GM18502 (cell line): Measurements from ENCODE around the gene PRR5.
"Not testable (repeated sequence)": the region's sequence is repeated elsewhere in the genome, so short reads cannot be mapped to it uniquely, and the experiment has no call there.

Experiments
- ATAC-seq: cut with Tn5 transposase; IDR thresholded peaks from one replicate; pipeline ENCODE4 v1.9.1; 2021; ENCODE audit warnings: mild to moderate bottlenecking; ENCODE audit not compliant: unreplicated experiment, poor library complexity

The PRR5 gene

DNA sequence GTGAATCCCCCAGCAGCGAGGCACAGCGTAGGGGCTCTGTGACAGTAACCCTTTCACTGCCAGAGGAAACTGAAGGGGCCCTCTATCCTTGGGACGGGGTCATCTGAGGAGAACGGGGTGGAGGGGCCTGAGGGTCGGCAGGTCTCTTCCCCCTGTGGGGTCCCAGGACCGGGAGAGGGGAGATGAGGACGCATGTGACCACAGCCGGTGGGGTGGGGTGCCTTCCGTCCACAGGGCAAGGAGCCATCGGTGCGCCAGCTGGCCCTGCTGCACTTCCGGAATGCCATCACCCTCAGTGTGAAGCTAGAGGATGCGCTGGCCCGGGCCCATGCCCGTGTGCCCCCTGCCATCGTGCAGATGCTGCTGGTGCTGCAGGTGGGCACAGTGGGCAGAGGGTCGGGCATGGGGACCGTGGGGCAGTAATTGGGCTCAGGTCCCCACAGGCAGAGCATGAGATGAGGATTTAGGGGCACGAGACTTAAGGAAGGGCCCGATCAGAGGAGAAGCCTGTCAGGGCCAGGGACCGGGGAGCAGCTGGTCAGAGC lies 30.1 kb downstream of the PRR5 start:
- no peak for ATAC-seq

DNA sequence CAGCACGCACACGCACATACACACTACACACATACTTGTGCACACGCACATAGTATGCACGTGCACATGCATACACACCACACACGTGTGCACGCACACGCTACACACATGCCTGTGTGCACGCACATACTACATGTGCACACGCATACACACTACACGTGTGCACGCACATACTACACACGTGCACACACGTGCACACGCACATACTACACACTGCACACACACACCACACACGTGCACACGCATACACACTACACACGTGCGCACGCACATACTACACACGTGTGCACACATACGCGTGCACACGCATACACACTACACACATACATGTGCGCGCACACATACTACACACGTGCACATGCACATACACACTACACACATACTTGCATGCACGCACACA lies 30.7 kb downstream of the PRR5 start:
- no peak for ATAC-seq

DNA sequence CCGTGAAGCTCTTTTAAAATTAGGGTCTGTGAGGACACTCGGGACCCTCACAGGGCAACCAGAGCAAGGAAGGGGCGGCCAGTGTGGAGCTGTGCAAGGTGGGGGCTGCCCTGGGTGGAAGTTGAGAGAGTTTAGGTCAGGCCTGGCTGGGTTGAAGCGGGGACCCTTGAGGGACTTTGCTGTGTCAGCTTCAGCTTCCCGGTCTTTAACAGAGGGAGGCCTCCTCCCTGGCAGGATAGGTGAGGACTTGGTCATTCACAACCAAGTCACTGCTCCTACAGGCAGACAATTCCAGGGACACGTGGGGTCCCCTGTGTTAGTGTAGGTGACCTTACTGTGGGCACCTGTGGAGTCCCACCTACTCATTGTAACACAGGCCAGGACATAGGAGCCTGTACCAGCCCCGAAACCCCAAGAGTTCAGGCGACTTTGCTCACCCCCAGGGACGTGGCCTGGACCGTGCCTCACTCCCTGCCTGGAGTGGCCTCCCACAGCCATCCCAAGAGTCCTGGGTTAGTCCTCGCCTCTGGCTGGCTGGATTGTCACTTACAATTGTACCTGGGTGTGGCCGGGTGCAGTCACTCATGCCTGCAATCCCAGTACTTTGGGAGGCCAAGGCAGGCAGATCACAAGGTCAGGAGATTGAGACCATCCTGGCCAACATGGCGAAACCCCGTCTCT lies 31.6 kb downstream of the PRR5 start:
- ATAC-seq, result no peak

DNA sequence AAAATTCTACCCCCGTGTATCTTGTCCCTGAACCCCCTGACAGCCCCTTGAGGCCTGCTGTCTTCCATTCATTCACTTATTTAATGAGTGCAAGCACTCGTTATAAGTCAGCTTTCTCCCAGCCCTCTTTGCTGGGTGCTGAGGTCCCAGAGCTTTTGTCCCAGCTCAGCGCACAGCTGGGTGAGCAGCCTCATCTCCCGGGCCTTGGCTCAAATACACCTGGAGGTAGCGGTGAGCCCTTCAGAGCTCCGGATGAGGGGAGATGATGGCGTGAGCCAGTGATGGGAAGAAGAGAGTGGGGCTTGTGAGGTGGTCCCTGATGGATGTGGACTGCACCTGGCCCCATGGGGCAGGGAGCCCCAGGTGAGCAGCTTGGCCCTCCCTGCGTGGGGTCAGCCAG lies 32.3 kb downstream of the PRR5 start:
- no peak for ATAC-seq

DNA sequence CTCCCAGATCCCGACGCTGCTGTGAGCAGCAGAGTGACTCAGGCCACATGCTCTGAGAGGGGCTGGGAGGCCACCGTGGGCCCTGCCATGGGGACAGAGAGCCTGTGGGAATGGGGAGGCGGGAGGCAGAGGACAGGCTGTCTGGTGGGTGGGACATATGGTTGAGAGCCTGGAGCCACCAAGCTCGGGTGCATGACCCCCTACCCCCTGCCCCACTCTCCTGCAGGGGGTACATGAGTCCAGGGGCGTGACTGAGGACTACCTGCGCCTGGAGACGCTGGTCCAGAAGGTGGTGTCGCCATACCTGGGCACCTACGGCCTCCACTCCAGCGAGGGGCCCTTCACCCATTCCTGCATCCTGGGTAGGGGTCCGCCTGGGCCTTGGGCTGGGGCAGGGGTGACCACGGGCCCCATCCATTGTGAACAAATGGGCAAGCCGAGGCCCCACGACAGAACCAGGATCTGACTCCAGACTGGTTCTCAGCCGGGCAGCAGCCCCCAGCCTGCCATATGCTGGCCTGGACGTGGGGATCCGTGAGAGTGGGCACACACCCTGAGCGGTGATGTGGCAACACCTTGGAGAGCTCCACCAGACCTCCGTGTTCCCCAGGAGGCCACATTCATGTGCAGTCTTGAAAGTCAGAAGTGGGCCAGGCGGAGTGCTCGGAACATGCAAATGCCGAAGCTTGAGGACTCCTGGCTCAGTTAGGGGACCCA lies 33.0 kb downstream of the PRR5 start:
- ATAC-seq, result no peak

DNA sequence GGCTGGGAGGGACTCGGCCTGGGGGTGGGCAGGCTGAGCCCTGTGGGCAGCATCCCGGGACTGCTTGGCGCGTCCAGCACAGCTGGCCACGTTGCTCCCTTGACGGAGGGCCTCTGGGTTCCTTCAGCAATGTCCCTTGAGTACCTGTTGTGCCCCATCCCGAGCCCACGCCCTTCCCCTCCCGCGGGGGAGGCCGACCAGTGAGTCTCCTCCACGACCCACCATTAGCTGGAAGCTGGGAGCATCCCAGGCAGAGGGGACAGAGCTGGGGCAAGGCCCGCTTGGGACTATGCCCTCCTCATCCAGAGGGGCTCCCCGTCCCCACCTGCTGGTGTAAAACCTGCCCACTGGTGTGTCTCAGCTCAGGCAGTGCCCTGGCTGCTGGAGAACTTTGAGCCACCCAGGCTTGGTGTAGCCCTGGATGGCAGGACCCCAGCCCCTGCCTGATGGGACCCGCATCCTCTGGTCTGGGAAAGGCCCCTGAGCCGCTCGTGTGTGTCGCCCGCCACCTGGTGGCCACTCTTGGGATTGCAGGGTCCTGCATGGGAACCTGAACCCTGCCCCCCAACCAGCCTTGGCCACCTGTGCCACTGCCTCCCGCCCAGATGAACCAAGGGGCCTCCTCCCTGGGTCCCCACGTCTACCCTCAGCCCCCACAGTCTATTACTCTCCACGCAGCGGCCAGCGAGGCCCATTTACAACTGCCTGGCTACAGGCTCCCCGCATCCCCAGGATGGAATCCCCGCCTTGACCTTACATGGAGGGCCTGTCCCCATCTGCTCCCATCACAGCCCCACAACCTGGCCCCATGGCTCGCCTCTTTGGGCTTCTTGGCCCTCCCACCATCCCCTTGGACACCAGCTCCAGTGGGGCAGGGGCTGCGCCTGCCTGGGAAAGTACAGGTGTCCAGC lies 33.8 kb downstream of the PRR5 start:
- ATAC-seq, result no peak

DNA sequence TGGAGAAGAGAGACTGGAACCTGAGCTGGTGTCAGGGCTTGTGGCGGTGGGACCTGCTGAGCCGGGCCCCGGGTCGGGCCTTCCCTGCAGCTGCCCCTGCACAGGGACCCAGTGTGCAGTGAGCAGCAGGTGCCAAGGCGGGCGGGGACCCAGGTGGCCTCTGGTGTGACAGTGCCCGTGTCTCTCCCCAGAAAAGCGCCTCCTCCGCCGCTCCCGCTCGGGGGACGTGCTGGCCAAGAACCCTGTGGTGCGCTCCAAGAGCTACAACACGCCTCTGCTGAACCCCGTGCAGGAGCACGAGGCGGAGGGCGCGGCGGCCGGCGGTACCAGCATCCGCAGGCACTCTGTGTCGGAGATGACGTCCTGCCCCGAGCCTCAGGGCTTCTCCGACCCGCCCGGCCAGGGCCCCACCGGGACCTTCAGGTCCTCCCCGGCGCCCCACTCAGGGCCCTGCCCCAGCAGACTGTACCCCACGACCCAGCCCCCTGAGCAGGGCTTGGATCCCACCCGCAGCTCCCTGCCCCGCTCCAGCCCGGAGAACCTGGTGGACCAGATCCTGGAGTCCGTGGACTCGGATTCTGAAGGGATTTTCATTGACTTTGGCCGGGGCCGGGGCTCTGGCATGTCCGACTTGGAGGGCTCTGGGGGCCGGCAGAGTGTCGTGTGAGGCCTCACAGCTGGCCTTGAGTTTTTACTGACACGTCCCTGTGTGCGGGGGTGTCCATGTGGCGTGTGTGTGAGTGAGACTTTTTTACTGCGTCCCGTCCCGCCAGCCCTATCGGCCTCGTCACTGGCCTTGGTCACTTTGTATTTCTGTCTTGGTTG lies 34.8 kb downstream of the PRR5 start:
- no peak for ATAC-seq

DNA sequence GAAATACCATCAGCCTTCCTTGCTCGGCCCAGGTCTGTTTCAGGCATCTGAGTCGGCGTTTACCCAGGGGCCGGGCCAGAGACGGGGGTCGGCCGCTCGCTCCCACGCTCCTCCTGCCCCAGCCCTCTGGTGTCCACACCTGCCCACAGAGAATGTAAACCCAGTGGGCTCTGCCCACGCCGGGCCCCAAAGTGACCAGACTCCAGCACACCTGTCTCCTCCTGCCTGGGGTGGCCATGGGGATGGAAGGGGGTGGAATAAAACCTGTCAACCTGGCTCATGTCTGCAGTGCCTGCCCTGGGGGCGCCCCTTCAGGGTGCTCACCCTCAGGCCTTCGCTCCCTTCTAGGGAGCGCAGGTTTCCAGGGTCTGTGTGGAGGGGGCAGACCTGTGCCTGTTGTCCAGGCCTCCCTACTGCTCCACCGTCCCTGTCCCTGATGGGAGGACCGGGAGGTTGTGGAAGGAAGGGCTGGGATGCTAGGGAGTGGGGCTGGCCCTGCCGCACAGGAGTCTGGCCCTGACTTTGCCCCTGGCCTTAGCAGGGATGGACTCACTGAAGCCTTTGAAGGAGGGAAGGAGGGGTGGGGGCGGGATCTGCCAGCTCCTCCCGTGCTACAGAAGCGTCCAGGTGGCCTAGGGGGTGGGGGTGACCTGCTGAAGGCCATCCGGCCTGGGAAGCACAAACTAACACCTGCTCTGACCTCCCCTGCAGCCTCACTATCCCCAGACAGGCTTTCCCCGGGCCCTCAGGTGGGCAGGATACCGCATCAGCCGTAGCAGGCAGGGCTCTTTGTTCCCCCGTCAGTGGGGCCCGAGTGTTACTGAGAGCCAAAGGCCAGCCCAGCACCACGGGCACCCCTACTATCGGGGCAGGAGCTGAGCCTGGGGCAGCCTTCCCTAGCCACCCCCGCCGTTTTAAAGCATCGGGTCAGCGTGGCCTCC lies 35.7 kb downstream of the PRR5 start:
- ATAC-seq, result no peak

DNA sequence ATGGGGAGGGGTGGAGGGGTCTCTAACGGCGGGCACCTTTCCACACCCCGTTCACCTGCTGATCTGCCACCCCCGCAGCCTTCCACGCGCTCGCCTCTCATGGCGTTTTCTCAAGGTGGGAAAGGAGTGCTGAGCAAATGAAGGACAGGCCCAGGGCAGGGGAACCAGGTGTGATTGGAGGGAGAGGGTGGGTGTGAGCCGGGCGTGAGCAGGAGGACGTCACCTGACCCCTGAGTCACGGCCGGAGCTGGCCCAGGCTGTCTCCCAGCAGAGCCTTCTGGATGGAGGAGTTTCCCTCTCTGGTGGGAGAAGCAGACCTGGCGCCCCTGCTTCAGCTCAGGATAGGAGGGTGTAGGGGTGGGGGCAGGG lies 36.3 kb downstream of the PRR5 start:
- ATAC-seq, result no peak

DNA sequence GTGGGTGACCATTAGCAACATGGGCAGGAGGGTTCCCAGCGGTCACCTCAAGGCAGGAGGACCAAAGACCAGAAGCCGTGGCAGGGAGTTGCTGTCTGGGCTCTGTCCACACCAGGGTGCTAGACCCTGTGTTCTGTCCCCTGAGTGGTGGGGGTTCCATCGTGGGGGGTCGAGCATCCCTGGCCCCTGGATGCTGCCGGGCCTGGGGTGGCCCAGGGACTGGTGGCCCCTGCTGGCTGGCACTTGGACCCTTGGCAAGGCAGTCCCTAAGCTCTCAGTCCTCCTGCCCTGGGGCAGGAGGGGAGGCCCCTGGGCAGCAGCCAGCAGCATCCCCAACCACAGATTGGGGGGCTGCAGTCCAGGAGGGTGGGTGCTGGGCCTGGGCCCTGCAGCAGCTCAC lies 37.0 kb downstream of the PRR5 start:
- ATAC-seq, result no peak

DNA sequence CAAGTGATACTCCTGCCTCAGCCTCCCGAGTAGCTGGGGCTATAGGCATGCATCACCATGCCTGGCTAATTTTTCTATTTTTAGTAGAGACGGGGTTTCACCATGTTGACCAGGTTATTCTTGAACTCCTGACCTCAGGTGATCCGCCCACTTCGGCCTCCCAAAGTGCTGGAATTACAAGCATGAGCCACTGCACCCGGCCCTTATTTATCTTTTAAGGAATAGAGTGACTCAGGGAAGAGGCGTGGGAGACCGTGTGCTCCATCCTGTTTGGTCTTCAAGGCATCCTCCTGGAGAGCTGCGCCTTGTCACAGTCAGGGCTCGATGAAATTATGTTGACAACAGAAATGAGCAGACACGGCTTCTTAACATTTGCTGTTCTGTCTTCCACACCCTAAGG lies 37.7 kb downstream of the PRR5 start:
- not testable (repeated sequence) for ATAC-seq

DNA sequence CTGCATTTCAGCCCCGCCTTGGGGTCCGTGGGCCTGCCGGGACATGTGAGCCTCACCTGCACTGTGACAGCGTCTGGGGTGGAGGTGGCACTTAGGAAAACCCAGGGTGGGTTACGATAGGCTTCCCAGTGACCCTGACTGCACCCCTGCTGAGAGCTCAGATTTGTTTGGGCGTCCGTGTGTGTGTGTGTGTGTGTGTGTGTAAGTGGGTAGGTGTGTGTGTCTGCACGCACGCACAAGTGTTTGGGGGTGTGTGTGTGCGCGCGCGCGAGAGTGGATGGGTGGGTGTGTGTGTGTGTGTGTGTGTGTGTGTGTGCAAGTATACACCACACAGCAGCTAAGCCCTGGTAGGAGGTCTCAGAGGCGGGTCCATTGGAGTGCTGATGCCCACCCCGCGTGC lies 38.3 kb downstream of the PRR5 start:
- no peak for ATAC-seq

DNA sequence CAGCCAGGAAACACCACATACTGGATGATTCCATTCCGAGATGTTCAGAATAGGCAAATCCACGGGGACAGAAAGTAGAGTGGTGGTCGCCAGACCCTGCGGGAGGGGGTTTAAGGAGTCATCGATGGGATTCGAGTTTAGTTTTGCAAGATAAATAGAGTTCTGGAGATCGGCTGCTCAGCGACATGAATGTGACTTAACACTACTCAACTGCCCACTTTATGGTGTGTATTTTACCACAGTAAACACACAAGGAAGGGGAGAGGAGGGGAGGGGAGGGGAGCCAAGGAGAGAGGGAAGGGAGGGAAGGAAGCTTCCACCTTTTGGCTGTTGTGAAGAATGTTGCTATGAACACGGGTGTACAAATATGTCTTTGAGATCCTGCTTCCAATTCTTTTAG lies 39.9 kb downstream of the PRR5 start:
- no peak for ATAC-seq

DNA sequence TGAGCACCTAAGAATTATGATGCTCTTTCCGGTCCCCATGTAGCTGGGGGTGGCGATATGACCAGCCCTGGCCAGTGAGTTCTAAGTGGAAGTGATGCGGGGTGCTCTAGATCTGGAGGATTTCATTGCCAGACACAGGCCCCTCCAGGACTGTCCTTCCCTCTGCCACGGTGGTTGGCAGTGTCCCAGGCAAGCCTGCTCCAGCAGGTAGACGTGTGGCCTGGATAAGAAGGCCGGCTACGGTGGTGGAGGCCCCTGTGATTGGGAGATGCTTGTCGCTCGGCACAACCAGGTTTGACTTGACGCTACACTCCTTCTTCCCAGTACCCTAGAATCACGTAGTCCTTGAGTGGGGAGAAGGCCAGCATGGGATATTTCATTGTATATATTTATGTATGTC lies 41.2 kb downstream of the PRR5 start:
- no peak for ATAC-seq

DNA sequence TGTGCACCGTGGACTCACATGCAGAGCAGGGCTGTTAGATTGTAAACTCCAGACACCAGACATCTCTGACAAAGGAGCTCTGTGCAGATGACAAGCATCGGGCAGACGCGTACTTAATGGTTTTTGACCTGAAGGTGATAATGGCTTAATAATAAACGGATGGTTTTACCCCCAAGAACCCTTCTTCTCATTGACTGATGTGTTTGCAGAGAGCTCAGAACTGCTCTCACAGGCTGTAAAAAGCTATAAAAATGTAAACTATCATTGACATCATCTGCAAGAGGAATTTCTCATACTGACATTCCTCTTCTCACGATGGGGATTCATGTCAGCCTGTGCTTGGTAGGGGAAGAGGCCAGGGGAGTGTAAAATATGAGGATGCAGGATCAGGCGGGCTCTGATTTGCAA lies 41.8 kb downstream of the PRR5 start:
- ATAC-seq, result no peak

DNA sequence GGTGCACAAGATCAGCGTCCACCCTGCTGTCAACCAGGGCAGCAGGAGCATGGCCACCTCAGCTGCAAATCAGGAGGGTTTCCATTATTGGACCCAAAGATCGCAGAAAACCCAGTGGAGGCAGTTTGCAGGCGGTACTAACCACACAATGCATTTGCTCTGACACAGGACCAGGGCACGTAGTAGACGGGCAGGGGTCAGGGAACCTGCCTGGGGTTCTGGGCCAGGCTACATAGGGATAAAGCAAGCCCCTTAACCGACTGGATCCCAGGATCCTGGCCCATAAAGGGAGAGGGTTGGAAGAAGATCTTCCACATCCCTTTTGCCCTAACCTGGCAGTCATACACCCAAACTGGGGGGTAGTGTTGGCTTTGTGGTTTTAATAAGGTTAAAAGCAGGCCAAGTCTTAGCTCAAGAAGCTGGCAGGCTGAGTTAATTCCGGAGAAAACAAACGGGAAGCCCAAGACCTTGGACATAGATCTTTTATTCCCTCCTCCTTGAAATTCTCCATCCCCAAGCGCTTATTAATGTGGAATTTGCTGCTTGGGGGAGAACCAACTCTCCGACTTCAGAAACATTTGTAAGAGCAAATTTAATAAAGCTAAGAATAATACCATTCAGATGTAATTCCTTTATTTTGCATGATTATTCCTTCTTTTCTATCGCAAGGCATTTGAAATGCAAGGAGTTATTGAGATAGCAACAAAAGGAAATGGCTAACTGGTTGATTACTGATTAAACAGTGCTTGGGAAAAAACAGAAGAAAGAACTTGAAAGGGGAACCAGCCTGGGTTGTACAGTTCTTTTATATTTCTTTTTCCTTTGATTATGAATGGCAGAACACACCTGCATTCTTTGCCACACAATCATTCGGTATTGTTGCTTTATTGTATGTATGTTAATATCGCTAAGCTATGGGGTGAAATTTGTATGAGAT lies 44.1 kb downstream of the PRR5 start:
- ATAC-seq, result no peak

DNA sequence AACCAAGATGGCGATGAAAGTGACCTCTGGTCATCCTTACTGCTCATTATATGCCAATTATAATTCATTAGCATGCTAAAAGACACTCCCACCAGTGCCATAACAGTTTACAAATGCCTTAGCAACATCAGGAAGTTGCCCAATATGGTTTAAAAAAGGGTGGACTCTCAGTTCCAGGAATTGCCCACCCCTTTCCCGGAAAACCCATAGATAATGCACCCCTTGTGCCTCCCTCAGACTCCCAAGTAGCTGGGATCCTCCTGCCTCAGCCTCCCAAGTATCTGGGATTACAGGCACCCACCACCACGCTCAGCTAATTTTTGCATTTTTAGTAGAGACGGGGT lies 45.8 kb downstream of the PRR5 start:
- not testable (repeated sequence) for ATAC-seq

DNA sequence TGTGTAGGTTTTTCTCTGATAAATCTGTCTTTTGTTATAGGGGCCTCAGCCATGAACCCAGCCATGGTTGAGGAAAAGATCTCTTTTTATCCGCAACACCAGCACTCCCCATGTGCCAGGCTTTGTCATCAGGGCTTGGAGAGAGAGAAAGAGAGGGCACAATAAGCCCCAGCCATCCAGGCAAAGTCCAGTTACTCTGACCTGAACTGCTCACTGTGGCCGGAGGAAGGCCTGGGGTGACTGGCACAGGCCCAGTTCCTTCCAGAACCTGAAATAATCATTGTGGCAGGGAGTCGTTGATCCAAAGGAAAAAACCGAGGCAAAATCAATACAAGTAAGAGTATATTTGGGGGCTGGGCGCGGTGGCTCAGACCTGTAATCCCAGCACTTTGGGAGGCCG lies 46.5 kb downstream of the PRR5 start:
- no peak for ATAC-seq
